Effector CD4-positive, alpha-beta T cell (primary cell): ENCODE results near the gene LRMDA. TPM values are rescaled to one million over a fixed set of nuclear protein-coding genes. Genes with fewer than 3 reads are reported as not detected.

Experiments
- DNase-seq: peaks from one replicate; pipeline ENCODE4 v3.0.0-alpha.2; 2020
- total RNA-seq: gene quantifications from one replicate; lab custom pipeline; 2026; lab: John Stamatoyannopoulos, UW

LRMDA gene
- not detected for total RNA-seq

DNA sequence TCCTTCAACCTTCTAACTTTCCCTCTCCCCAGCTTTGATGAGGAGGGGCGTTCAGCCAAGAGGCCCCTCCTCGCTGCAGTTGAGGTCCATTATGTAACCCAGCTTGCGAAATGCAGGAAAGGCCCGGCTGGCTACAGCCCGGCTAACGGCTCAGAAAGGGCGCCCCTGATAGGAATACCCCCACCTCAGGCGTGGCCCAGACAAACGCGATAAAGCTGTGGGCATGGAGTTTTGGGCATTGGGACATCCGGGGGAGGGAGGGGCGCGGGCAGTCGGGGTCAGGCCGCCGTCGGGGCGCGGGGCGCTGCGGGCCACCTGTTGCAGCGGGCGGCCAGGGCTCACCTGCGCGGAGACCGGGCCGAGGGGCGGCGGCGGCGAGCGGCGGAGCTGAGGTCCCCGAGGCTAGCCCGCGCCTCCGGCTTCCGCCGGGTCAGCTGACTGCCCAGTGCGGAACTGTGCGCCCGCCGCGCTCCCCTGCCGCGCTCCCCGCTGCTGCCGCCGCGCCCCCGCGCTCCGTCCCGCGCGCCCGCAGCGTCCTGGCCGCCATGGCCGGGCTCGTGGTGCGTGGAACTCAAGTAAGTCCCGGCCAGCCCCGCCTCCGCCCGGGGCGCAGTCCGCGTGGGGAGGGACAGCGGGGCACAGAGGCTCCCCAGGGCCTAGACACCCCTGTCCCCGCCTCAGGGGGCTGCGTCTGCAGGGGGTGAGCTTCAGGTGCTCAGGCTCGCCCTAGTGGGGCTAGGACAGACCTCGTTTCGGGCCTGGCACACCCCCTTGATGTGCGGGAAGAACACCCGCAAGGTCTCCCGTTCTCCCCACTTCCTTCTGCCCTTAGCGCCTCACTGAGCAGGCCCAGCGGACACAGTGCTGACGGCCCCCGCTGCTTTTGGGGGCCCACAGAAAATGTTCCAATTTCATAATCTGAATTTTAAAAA is at the start of gene LRMDA:
TSS of gene LRMDA (plus strand) at position 445 of the 932 bp plus-strand sequence.
- DNase-seq, result no peak

DNA sequence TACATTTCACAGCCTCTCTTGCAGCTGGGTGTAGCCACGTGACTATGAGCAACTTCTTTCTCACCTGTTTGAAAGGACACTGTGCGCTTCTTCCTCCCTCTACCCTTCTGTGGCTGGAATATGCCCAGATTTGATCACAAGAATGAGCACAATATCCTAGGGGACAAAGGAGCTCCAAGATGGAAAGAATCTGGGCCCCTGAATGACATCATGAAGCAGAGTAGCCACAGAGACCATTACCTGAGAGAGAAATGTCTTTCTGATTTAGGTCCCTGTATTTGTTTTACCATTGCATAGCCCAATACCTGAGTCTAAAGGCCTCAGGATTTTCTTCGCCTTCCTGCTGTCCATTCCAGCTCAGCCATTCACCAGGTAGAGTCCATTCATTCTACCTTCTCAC is 45.3 kb upstream of the LRMDA start:
- DNase-seq, result no peak

DNA sequence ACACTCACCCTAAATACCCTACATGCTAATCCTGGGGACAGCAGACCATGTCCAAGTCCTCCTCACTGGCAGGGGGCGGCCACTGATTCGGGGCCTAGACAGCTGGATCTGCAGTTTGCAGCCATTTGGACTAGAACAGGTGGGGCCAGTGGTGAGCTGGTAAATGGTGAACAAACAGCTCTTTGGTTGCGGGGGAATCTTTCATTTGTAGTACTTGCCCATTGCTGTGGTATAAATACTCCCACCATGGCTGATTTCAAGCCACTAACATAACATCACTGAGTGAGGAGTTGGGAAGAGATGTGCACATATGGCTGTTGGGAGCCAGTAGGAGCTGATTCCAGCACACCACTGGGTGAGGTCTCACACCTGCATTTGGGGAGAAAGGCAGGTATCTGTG is 43.3 kb upstream of the LRMDA start:
- no peak for DNase-seq

DNA sequence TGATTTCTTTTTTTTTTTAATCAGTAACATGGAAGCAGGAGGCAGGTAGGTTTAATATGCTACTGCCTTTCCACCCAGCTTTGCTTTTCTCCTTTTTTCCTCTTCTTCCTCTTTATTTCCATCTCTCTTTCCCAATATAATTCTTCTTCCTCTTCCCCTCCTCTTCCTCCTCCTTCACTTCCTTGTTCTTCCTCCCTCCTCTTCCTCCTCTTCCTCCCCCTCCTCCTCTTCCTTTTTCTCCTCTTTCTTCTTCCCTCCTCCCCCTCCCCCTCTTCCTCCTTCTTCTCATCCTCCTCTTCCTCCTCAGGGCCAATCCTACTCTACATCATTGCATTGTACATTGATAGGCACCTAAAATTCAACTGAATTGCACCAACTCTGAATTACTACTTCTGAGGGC is 41.2 kb upstream of the LRMDA start:
- DNase-seq, result no peak

DNA sequence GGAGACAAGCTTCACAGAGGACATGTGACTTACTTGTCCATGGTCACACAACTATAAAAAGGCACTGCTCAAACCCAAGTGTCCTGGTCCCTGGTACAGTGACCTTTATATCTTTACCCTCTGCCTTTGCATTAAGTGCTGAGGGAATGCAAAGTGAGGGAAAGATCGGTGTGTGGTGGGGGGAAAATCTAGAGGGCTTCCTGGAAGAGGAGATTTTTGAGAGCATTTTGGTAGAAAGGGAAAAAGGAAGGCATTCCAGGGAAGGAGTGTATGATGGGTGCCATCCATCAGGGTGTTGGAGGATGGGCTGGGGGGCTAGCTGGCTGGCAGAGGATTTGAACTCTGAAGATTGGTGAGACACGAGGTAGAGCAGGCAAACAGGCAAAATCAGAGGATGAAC is 39.2 kb upstream of the LRMDA start:
- no peak for DNase-seq

DNA sequence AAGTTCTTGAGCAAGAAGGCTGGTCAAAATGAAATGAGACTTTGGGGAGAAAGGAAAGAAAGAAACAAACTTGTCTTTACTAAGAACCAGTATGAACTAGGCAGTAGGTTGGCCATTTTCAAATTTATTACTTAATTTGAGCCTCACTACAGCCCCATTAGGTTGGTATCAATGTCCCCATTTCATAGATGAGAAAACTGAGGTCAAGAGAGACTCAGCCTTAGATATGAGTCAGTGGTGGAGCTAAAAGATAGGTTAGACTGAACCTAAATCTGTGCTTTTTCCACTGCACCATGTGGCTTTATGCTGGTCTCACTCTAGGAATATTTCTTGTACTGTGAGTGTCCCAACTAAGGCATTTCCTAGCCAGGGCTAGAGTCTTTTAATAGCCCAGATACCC is 38.7 kb upstream of the LRMDA start:
- DNase-seq, result no peak

DNA sequence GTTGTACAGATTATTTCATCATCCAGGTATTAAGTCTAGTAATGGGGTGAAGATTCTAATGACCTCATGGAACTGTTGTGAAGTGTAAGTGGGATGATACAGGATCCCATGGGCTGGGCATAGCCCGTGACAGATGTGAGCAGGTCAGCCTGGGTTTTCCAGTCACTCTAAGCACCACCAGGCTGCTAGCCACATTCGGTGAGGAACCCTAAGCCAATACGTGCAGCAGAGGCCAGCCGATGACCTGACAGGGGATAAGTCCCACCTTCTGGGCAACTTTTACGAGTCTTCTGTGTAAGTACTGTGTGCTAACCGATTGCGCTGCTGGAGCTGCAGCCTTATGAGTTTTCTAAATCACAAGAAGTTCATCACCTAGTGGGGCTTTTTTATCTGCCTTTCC is 37.2 kb upstream of the LRMDA start:
- no peak for DNase-seq

DNA sequence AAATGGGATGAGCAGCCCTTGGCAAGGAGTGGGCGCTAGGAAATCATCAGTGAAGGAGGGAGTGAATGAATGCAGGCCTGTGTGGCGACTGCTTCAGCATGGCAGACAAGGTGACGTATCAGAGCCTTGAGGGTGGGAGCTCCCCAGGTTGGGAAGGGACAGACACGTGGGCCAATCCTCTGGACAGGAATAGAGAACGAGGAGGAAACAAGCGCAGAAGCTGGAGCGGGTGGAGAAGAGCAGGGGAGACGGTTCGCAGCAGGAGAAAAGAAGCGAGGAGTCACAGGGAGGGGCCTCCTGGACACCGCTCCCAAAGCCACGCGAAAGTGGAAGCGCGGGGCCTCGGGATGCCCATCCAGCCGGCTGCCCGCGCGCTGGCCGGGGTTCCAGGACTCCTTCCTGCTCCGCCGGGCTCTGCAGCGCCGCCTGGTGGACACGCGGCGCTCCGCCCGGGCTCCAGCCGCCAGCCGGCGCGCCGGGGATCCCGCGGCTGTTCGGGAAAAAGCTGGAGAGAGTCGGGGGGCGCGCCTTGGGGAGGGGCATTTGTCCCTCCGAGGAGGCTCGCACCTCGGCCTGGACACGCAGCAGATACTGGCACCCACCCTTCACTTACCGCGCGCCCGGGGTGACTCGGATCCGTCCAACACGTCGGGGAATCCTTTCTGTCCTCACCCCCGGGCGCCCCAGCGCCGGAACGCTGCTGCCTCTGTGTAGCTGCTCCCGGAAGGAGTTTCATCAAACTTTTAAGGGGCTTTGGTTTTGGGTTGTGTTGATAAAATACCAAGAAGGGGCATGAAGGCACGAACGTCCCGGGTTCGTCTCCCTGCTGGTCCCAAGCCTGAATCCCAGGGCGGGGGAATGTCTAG is 36.1 kb upstream of the LRMDA start:
- no peak for DNase-seq

DNA sequence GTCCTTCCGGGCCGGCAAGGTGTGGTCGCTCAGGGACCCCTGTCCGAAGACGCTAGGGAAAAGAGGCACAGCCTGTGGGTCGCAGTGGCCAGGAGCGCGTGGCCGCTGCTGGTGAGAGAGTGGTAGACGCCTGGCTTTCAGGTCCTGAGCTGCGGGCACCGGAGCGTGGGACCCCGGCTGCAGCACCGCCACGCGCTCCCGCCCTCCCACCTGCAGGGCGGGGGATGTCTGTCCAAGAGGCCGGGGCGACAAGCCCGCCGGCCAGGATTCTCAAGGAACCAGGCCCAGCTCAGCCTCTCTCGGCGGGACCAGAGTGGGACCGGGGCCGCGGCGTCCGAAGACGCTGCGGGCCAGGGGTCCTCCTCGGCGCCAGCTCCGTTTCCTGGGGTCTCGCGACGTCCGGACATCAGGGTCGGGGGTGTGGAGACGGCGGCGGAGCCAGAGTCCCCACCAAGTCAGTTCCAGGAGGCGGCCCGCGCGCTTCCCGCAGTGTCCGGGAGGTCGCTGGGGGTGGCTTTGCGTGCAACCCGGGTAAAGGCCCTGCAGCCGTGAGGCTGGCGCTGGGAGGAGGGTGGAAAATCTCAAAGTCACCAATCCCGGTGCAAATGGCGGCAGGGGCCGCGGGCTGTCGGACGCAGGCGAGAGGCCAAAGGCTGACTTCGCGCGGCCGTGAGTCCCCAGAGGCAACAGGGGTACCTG is 35.3 kb upstream of the LRMDA start:
- no peak for DNase-seq

DNA sequence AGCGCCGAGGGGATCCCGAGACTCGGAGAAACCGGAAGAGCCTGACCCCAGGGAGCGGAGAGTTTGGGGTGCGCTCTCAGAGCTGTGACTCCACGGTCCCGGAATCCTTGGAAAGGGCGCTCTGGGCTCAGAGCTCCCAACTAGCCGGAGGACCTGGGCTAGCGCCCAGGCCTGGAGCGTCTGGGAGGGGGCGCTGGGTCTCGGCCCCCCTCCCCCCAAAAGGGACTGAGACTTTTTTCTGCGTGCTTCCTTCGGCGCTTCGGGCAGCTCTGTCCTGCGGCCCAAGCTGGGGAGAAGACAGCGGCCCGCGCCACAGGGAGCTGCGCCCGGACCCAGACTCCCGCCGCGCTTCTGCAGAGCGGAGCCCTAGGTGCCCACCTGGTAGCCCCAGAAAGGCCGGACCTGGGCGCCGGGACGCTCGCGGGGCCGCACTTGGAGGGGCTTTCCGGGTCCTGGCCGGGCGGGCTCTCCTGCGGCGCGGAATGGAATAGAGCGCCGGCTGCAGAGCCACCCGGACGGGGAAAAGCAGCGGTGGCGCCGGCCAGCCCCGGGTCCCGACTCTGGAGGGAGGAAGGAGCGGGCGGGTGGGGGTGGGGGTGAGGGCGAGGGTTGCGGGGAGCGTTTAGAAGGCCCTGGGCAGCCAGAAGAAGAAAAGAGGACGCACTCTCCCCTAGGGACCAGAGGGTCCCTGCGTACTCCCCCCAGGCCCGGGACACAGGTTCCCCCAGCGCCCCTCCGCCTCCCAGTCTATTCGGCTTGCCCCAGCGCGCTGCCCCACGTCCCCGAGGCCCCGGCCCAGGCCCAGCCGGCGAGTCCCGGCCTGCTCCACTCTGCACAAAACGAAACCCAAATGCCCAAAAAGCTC is 34.6 kb upstream of the LRMDA start:
- DNase-seq, result no peak

DNA sequence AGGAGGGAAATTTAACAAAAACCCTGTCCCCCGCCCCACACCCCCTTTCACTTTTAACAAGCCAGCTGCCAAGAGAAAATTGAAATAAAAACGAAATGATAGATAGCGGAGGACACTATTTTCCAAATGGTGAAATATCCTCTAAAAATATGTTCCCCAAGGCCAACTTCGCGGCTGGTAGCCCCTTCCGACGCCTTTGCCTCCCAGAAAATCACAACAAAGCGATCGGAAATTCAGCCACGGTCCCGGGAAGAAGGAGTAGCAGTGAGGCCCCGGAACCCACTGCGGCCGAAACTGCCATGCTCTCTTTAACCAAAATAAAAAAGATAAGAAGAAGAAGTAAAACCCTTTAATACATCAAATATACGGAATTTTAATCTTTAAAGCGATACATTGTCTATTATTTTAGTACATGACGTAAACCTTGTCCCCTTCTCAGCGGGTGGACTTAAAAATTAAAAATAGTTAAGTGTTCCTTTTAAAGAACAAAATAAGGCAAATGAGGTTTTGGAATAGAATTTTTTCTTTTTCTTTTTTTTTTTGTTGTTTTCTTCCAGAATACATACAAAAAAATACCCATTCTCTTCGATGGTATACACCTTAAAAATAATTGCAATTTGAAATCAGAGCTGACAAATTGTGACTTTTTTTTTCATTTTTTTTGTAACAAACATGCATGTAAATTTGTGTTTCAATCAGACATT is 33.8 kb upstream of the LRMDA start:
- no peak for DNase-seq

DNA sequence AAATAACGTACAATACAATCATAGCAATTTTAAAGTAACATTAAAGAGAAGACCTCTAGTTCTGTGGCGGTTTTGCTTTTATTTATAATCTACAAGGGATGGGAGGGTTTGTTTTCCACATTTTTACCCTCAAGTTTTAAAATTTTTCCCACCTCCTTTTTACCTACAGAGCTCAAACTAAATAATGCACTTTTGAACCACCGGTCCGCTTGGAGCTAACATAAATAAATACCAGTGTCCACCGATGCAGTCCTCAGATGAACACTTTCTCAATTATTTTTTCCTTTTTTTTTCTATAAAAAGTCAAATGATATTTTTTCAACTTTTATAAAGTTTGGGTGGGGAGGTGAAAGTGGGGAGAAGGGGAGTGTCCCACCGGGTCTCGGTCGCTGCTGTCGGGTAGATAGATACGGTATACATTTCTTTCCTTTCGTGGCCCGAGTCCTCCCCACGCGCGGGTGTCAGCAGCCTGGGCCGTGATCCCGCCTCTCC is 33.2 kb upstream of the LRMDA start:
- DNase-seq, result no peak

DNA sequence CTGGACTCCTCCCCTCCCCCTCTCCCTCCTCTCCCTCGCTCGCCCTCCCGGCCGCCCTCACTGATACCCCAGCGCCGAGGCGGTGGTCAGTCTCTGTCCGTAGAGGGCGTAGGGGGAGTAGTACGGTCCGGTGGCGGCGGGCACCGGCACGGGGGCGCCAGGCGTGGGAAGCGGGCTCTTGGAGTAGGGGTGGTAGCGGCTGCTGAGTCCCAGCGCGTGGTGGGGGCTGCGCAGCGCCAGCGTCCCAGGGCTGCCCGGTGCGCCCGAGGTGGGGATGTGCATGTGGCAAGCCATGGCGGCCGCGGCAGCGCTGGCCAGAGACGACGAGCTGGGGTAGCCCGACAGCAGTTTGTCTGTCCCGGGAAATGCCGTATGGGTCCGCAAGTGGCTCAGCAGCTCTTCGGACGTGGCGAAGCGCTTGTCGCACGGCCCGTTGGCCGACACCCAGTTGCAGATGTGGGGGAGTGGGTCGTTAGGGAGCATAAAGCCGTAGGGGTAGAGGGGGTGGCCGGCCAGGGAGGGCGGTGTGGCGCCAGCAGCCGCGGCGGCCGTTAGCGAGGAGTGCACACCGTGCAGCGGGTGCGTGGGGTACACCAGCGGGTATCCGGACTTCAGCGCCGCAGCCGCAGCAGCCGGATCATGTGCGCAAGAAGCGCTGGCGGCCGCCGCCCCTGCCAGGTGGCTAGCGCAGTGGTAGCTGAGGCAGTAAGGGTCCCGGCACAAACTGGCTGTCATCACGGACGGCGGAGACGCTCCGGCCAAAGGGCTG is 32.5 kb upstream of the LRMDA start:
- no peak for DNase-seq

DNA sequence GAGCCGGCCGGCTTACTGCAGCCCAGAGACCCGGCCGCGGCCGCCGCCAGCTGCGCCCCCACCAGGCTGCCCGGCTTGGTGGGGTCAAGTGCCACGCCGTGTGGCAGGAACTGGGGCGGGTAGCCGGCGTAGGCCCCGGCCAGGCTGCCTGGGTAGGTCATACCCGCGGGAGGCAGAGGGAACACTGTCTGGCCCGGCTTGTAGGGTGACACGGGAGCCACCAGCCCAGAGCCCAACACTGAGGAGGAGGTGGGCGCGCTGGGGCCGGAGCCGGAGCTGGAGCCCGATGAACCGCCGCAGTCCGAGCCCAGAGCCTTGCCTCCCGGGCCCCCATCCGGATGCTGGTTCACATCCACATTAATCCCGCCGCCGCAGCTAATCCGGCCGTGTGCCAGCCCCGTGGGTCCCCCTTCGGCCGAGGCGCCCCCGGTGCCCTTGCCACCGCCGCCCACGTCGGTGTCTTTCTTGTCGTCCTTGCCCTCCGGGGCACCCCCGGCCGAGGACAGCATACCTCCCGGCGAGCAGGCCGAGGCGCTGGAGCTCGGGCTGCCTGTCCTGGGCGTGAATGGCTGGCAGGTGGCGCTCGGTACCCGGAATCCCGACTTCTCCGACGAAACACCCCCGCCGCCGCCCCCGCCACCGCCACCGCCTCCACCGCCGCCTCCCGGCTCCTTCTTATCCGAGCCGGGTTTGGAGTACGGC is 31.8 kb upstream of the LRMDA start:
- DNase-seq, result no peak

DNA sequence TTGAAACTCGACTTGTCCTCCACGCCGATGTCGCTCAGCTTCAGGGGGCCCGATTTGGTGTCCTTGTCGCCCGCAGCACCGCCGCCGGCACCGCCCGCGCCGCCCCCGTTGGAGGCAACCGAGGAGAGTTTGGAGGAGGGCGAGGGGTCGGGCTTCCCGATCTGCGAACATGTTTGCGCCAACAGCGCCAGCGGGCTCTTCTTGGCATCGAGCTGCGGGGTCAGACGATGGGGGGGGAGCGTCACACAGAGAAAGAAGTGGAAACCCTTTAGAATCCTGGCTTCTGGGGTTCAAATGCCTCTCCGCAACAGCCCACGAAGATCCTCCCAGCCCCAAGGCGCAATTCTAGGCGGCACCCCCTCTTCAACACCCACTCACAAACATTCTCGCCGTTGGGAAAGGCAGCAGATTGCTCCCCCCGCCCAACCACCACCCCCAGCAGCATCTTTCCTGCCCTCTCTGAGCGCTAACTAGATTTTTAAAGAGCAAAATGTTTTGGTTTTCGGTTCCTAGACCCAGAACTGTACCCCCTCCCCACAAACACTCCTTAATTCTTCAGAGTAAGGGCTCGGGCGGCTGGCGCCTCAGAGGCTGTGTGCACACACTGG is 31.2 kb upstream of the LRMDA start:
- no peak for DNase-seq

DNA sequence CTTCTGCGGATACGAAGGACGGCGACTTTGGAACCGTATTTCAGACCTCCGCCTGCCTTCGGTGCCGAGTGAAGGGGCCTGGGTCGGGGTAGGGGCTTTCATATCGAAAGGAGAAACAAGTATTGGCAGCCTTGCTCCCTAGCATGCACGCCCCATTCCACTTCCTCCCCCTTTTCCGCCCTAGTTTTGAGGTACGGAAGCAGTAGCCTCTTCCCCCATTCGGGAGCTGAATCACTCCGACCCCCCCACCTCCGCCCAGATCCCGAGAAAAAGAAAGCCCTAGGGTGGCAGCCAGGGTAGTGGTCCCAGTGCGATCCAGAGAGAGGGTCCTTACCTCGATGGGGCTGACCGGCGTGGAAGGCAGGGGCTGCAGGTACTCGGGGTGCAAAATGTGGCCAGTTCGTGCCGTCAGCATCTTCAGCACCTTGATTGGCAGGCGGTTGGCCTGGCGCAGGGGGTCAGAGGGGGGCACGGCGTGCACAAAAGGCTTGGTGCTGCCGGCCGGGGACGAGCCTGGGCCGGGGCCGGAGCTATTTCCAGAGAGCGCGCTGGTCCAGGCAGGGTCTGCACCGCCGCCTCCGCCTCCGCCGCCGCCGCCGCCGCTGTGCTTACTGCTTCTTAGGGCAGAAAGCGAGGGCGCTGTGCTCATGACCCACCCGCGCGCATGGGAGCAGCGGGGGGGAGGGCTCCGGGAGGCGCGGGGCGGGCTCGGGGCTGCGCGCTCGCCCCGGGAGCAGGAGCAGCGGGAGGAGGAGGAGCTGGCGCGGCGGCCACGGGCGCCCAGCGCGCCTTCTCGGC is 30.5 kb upstream of the LRMDA start:
- no peak for DNase-seq

DNA sequence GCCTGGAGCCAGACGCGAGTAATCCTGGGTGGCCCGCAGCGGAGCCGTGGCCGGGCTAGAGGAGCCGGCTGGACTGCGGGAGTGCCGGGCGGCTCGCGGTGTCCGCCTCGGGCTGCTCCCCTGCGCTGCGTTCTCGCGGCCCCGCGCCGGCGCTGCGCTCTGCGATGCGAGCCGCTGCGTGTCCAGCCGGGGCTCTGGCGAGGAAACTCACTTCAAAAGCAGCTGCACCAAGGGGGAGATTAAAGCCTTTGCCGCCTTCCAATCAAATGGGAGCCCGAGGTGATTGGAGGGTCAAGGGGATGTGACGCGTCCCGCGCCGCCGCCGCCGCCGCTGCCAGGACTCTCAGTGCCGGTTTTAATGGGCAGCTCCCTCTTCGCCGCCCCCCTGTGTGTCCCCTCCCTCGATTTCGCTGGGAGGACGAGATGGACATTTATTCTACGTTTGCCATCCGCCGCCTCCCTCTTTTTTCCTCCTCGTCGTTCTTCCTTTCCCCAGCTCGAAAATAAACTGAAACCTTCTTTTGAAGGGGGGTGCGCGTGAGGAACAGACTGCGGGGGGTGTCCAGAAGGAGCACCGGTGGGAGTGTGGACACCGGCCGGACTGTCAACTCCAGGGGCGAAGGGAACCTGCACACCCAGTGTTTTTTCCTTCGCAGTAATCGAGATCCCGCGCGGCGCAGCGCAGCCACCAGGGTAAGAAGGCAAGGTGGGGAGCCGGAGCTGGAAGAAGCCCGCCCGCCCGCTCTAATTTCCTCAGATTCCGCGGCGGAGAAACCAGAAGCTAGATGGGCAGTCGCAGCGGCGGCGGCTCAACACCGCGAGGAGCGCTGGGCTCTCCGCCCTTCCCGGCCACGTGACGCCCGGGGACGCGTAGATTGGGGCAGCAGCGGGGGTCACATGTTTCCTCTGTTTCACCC is 29.6 kb upstream of the LRMDA start, which contains the start of gene ZNF503:
TSS of gene ZNF503 (minus strand) at position 196 of the 917 bp plus-strand sequence. CDS start 345 bp downstream, outside the sequence.
- DNase-seq, result no peak
